HepG2 (cell line): Measurements from ENCODE around the gene CEBPG. TPM values are rescaled to one million over a fixed set of nuclear protein-coding genes. Genes with fewer than 3 reads are reported as not detected.

Source experiments
- HMG20B ChIP-seq: conservative IDR thresholded peaks from 2 replicates; pipeline ENCODE4 v1.6.1; 2016; ENCODE audit warnings: missing genetic modification reagents, missing compliant biosample characterization
- HNF4A ChIP-seq: sonication (generic); formaldehyde crosslinking; IDR thresholded peaks from 2 replicates; pipeline ENCODE4 v1.4.0; 2020; ENCODE audit warnings: missing genetic modification reagents
- HOXA5 ChIP-seq: sonication (generic); formaldehyde crosslinking; IDR thresholded peaks from 2 replicates; pipeline ENCODE4 v1.4.0; 2020; ENCODE audit warnings: missing genetic modification reagents
- RBM22 ChIP-seq: fragments of 200-400 bp; formaldehyde crosslinking; optimal IDR thresholded peaks from 2 replicates; pipeline ENCODE3; 2017; ENCODE audit warnings: mild to moderate bottlenecking, low read length, moderate library complexity
- SIN3A ChIP-seq: IDR thresholded peaks from 2 replicates; pipeline ENCODE4 v1.6.1; 2011; ENCODE audit warnings: low read depth, mild to moderate bottlenecking, control low read depth, low read length, borderline replicate concordance
- SOX6 ChIP-seq, 2 experiments: fragments of 450-650 bp in 1 of 2; sonication (generic) in 1 of 2; formaldehyde crosslinking in 1 of 2; IDR thresholded peaks; 2 replicates each; pipeline versions ENCODE4 v1.4.0 to v1.6.1; 2017 to 2020; ENCODE audit warnings: antibody characterized with exemption in 1 of 2, mild to moderate bottlenecking in 1 of 2, missing genetic modification reagents in 1 of 2
- ZBTB1 ChIP-seq: sonication (generic); formaldehyde crosslinking; IDR thresholded peaks from 2 replicates; pipeline ENCODE4 v1.4.0; 2020; ENCODE audit warnings: missing genetic modification reagents, borderline replicate concordance
- ZNF143 ChIP-seq: sonication (generic); formaldehyde crosslinking; IDR thresholded peaks from 2 replicates; pipeline ENCODE4 v1.4.0; 2020; ENCODE audit warnings: missing genetic modification reagents
- ZNF468 ChIP-seq: sonication (generic); formaldehyde crosslinking; IDR thresholded peaks from 2 replicates; pipeline ENCODE4 v1.8.0; 2022; ENCODE audit warnings: mild to moderate bottlenecking, moderate library complexity, missing genetic modification reagents
- ZNF577 ChIP-seq: sonication (generic); formaldehyde crosslinking; IDR thresholded peaks from 2 replicates; pipeline ENCODE4 v1.4.0; 2020; ENCODE audit warnings: mild to moderate bottlenecking, low read depth, missing genetic modification reagents, borderline replicate concordance
- ZNF709 ChIP-seq: sonication (generic); formaldehyde crosslinking; IDR thresholded peaks from 2 replicates; pipeline ENCODE4 v1.5.0; 2020; ENCODE audit warnings: mild to moderate bottlenecking, missing genetic modification reagents
- ZSCAN31 ChIP-seq: sonication (generic); formaldehyde crosslinking; IDR thresholded peaks from 2 replicates; pipeline ENCODE4 v1.5.0; 2020; ENCODE audit warnings: low read depth, mild to moderate bottlenecking, missing genetic modification reagents
- ZSCAN9 ChIP-seq: IDR thresholded peaks from 2 replicates; pipeline ENCODE4 v1.6.1; 2016; ENCODE audit warnings: borderline replicate concordance
- polyA plus RNA-seq, 8 experiments: library from polyadenylated mRNA; depleted of rRNA in 3 of 8; stranded (reverse) in 7 of 8; unstranded in 1 of 8; fragments of >200 nt; fragmentation: Illumina TruSeq in 4 of 8; extraction: Trizol in 4 of 8; gene quantifications; 2 replicates each; pipeline versions ENCODE4 v1.2.1 to v1.2.3, GENCODE V29; 2011 to 2016; ENCODE audit warnings: low read depth in 4 of 8, missing spikeins in 1 of 8, mixed read lengths in 1 of 8; ENCODE audit not compliant: insufficient read depth in 1 of 8
- total RNA-seq, 5 experiments: library from RNA; depleted of rRNA; stranded (reverse); fragments of >200 nt; fragmentation: Illumina TruSeq; extraction: Trizol; gene quantifications; 2 replicates each; pipeline ENCODE4 v1.2.3, GENCODE V29; 2016; ENCODE audit warnings: low read depth in 1 of 5
- TF ChIP-seq, protein P1 (sequence below): sonication (generic); formaldehyde crosslinking; IDR thresholded peaks from 2 replicates; pipeline ENCODE4 v1.8.0; 2022; ENCODE audit warnings: mild to moderate bottlenecking, missing genetic modification reagents, borderline replicate concordance
- TF ChIP-seq, protein P2 (sequence below): sonication (generic); formaldehyde crosslinking; IDR thresholded peaks from 2 replicates; pipeline ENCODE4 v1.9.0; 2021; ENCODE audit warnings: missing genetic modification reagents, borderline replicate concordance
- TF ChIP-seq, protein P3 (sequence below): fragments of 450-650 bp; IDR thresholded peaks from 2 replicates; pipeline ENCODE4 v1.6.1; 2017
- TF ChIP-seq, protein P4 (sequence below): sonication (generic); formaldehyde crosslinking; IDR thresholded peaks from 2 replicates; pipeline ENCODE4 v1.5.1; 2020; ENCODE audit warnings: mild to moderate bottlenecking, moderate library complexity, missing genetic modification reagents
- TF ChIP-seq, protein P5 (sequence below), 2 experiments: fragments of 450-650 bp in 1 of 2; sonication (generic) in 1 of 2; formaldehyde crosslinking; IDR thresholded peaks; 2 replicates each; pipeline versions ENCODE4 v1.5.0 to v1.8.0; 2020 to 2022; ENCODE audit warnings: mild to moderate bottlenecking in 1 of 2, missing genetic modification reagents in 1 of 2
- TF ChIP-seq, protein P6 (sequence below): IDR thresholded peaks from 2 replicates; pipeline ENCODE4 v1.6.1; 2016

Gene CEBPG
- total and polyA plus RNA-seq, 2 of the 13 experiments (the other 11 are each of a cell fraction or from before 2014, with no cell fraction given) = 25.7 to 34.3 TPM

DNA sequence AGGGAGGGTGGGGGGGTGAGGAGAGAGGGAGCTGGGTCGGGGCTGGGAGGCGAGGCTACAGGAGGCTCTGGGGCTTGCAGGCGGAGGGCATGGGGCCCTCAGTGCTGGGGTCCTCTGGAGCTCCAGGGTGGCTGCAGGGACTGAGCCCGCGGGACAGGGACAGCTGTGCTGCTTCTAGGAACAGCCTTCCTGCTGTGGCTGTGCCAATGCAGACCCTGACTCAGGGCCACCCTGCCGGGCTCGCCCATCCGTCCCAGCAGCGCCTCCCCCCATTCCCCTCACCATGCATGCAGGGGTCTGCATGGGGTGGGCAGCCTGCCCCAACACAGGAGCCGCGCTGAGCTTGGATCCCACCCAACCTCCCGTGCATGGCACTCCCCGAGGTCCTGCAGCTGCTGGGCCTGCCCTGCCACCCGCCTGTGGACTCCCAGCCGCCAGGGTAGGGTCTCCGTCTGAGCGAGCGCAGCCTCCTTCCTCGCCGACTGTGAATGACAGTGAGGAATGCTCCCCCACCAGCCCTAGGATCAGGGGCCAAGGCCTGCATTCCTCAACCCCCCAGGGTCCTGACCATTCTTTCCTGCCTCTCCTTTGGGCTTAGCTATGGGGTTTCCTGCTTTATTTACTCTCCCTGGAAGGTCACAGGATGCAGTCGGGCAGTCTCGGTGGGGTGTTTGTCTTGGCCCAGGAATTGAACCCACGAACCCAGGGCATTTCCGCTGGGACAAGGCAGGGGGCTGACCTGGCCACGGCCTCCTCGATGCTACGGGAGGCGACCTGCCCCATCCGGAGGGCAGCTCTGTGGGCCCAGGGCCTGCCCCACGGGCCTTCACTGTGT lies 23.4 kb downstream of the CEBPG start (continued):
- TF ChIP-seq, protein P1, sequence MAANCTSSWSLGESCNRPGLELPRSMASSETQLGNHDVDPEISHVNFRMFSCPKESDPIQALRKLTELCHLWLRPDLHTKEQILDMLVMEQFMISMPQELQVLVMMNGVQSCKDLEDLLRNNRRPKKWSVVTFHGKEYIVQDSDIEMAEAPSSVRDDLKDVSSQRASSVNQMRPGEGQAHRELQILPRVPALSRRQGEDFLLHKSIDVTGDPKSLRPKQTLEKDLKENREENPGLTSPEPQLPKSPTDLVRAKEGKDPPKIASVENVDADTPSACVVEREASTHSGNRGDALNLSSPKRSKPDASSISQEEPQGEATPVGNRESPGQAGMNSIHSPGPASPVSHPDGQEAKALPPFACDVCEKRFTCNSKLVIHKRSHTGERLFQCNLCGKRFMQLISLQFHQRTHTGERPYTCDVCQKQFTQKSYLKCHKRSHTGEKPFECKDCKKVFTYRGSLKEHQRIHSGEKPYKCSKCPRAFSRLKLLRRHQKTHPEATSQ (CRISPR knock-in tag) = no peak
- TF ChIP-seq, protein P2, sequence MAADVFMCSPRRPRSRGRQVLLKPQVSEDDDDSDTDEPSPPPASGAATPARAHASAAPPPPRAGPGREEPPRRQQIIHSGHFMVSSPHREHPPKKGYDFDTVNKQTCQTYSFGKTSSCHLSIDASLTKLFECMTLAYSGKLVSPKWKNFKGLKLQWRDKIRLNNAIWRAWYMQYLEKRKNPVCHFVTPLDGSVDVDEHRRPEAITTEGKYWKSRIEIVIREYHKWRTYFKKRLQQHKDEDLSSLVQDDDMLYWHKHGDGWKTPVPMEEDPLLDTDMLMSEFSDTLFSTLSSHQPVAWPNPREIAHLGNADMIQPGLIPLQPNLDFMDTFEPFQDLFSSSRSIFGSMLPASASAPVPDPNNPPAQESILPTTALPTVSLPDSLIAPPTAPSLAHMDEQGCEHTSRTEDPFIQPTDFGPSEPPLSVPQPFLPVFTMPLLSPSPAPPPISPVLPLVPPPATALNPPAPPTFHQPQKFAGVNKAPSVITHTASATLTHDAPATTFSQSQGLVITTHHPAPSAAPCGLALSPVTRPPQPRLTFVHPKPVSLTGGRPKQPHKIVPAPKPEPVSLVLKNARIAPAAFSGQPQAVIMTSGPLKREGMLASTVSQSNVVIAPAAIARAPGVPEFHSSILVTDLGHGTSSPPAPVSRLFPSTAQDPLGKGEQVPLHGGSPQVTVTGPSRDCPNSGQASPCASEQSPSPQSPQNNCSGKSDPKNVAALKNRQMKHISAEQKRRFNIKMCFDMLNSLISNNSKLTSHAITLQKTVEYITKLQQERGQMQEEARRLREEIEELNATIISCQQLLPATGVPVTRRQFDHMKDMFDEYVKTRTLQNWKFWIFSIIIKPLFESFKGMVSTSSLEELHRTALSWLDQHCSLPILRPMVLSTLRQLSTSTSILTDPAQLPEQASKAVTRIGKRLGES (CRISPR knock-in tag) = peak; percentile 38; the same call in 1 of the 2 replicates
- TF ChIP-seq RBM22 (peak; percentile 57), HOXA5 (CRISPR knock-in tag) (0 out of 2 replicates have a peak, but pooled peaks have one; percentile 38), ZNF709 (CRISPR knock-in tag) (peak; percentile 22; the same call in 1 of the 2 replicates), ZNF143 (CRISPR knock-in tag) (peak; percentile 41; the same call in 1 of the 2 replicates), ZNF468 (CRISPR knock-in tag) (no peak), SIN3A (0 out of 2 replicates have a peak, but pooled peaks have one; percentile 47), ZBTB1 (CRISPR knock-in tag) (no peak), ZSCAN9 (CRISPR knock-in tag) (peak; percentile 73; the same call in 1 of the 2 replicates), HMG20B (CRISPR knock-in tag) (peak; percentile 87), HNF4A (CRISPR knock-in tag) (peak; percentile 97), SOX6 (IDR thresholded peaks at IDR 0.05) (no peak), SOX6 (CRISPR knock-in tag; IDR thresholded peaks at IDR 0.05) (peak; percentile 95), ZSCAN31 (CRISPR knock-in tag) (peak; percentile 70; the same call in 1 of the 2 replicates), ZNF577 (no peak)
- TF ChIP-seq, protein P3, sequence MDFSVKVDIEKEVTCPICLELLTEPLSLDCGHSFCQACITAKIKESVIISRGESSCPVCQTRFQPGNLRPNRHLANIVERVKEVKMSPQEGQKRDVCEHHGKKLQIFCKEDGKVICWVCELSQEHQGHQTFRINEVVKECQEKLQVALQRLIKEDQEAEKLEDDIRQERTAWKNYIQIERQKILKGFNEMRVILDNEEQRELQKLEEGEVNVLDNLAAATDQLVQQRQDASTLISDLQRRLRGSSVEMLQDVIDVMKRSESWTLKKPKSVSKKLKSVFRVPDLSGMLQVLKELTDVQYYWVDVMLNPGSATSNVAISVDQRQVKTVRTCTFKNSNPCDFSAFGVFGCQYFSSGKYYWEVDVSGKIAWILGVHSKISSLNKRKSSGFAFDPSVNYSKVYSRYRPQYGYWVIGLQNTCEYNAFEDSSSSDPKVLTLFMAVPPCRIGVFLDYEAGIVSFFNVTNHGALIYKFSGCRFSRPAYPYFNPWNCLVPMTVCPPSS = no peak
- TF ChIP-seq, protein P4, sequence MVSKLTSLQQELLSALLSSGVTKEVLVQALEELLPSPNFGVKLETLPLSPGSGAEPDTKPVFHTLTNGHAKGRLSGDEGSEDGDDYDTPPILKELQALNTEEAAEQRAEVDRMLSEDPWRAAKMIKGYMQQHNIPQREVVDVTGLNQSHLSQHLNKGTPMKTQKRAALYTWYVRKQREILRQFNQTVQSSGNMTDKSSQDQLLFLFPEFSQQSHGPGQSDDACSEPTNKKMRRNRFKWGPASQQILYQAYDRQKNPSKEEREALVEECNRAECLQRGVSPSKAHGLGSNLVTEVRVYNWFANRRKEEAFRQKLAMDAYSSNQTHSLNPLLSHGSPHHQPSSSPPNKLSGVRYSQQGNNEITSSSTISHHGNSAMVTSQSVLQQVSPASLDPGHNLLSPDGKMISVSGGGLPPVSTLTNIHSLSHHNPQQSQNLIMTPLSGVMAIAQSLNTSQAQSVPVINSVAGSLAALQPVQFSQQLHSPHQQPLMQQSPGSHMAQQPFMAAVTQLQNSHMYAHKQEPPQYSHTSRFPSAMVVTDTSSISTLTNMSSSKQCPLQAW (CRISPR knock-in tag) = peak; percentile 96
- TF ChIP-seq, protein P5, sequence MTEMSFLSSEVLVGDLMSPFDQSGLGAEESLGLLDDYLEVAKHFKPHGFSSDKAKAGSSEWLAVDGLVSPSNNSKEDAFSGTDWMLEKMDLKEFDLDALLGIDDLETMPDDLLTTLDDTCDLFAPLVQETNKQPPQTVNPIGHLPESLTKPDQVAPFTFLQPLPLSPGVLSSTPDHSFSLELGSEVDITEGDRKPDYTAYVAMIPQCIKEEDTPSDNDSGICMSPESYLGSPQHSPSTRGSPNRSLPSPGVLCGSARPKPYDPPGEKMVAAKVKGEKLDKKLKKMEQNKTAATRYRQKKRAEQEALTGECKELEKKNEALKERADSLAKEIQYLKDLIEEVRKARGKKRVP (CRISPR knock-in tag; IDR thresholded peaks at IDR 0.05) = peak in 1 of 2 experiments; percentile 59; a peak in 1 of 4 replicates
- TF ChIP-seq, protein P6, sequence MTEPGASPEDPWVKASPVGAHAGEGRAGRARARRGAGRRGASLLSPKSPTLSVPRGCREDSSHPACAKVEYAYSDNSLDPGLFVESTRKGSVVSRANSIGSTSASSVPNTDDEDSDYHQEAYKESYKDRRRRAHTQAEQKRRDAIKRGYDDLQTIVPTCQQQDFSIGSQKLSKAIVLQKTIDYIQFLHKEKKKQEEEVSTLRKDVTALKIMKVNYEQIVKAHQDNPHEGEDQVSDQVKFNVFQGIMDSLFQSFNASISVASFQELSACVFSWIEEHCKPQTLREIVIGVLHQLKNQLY = peak; percentile 90
